Stimulated activated CD4-positive, alpha-beta T cell treated with anti-CD3 and anti-CD28 coated beads, TNF-alpha, amount 100 ng/mL, for 4 hours (primary cell): Measurements from ENCODE around the gene OR10S1.
"Not testable (repeated sequence)": the region's sequence is repeated elsewhere in the genome, so short reads cannot be mapped to it uniquely, and the experiment has no call there.

ENCODE experiments used
- DNase-seq, 3 experiments: peaks; one replicate each; pipeline ENCODE4 v3.0.0-alpha.2; 2020; ENCODE audit warnings: low read depth in 3 of 3

OR10S1 gene

GRCh38 chr11:123977731-123978347 is at the start of gene OR10S1:
Gene OR10S1 (minus strand): TSS chr11:123977781. CDS start chr11:123977664, 117 bp downstream.
- DNase-seq: no peak

- no peak for DNase-seq
Measured at GRCh38 chr11:124026498-124026897, 48.9 kb upstream of the OR10S1 start, which contains the start of gene OR10G8. Gene OR10G8 (plus strand): TSS chr11:124026798. CDS start chr11:124029623, 2,825 bp downstream.

GRCh38 chr11:124015837-124016236 is 38.3 kb upstream of the OR10S1 start:
- DNase-seq: not testable (repeated sequence)

GRCh38 chr11:124012697-124013096 is 35.1 kb upstream of the OR10S1 start, which contains the start of gene OR10G4:
Gene OR10G4 (plus strand): TSS chr11:124012997. CDS start chr11:124015575, 2,578 bp downstream.
- no peak for DNase-seq

- DNase-seq: no peak
Measured at GRCh38 chr11:123995119-123995518, 17.5 kb upstream of the OR10S1 start, which contains the start of gene OR10G6. Gene OR10G6 (minus strand): TSS chr11:123995161. CDS start chr11:123995161, 0 bp downstream.

- no peak for DNase-seq
Measured at GRCh38 chr11:123979311-123979710, 1.7 kb upstream of the OR10S1 start.

- no peak for DNase-seq
Measured at GRCh38 chr11:123976770-123977560, 616 bp downstream of the OR10S1 start.

- DNase-seq: no peak
Measured at GRCh38 chr11:123973816-123974215, 3.8 kb downstream of the OR10S1 start.

GRCh38 chr11:123956752-123957151 is 20.8 kb downstream of the OR10S1 start:
- DNase-seq: no peak

GRCh38 chr11:123945132-123945531 is 32.4 kb downstream of the OR10S1 start:
- DNase-seq: no peak

GRCh38 chr11:123943738-123944137 is 33.8 kb downstream of the OR10S1 start, which contains the start of gene OR6T1:
Gene OR6T1 (minus strand): TSS chr11:123943838. CDS start chr11:123943838, 0 bp downstream.
- DNase-seq: no peak

GRCh38 chr11:123942413-123942812 is 35.2 kb downstream of the OR10S1 start:
- no peak for DNase-seq

- DNase-seq: no peak
Measured at GRCh38 chr11:123939317-123939716, 38.3 kb downstream of the OR10S1 start, which contains the start of gene OR4D5. Gene OR4D5 (plus strand): TSS chr11:123939617. CDS start chr11:123939617, 0 bp downstream.
